ENCODE results near the gene TUBAL3. TPM values are rescaled to one million over a fixed set of nuclear protein-coding genes. Genes with fewer than 3 reads are reported as not detected.

Gene TUBAL3
- total RNA-seq, 1 donor = not detected

DNA sequence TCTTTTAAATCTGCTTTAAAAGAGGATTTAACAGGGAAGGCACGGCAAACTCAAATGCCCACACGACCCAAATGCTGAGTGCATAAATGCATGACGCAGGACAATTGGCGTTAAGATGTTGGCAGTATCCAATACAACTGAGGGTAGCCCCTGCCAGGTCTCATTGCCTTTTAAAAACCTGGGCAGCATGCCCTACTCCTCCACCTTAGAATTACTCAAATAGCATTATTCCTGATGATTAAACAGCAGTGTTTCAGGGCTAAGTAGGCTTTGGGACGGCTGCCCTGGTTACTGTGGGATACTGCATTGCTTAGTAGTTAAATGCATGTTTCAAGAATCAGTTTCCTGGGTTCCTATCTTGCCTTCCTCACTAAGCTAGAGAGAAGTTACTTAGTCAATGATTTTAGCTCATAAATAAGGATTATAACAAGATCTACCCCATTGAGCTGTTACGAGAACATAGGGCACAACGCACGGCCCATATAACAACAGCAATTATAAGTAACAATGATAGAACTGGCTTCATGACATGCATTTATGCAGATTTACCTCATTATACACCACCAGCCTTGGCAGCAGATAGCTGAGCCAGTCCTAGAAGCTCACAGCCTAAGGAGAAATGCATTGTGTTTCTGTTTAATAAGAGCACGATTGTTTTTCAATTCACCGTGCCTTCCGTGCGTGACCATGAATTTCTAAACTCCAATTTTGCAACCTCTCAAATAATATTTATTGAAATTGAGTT, 7.9 kb downstream of the TUBAL3 start:
- Histone ChIP-seq H3K79me2 (ENCODE audit: insufficient read depth, low read length) (no peaks in the 10 kb centered on the region), H3K36me3 (ENCODE audit: insufficient read depth, low read length) (no peaks in the 10 kb centered on the region), H3K4me1 (ENCODE audit: insufficient read depth, low read length) (no peaks in the 10 kb centered on the region), H3K9me3 (ENCODE audit: low read depth, low read length) (peaks cover under 1% of the 10 kb centered on the region), H3K27me3 (ENCODE audit: insufficient read depth, low read length) (peaks cover 11% of the 10 kb centered on the region), H4K20me1 (ENCODE audit: insufficient read depth, low read length) (no peaks in the 10 kb centered on the region), H2AFZ (ENCODE audit: low read length) (no peak overlapping the region), H3K27ac (ENCODE audit: low read depth, low read length) (no peak overlapping the region), H3K4me3 (ENCODE audit: insufficient read depth, low read length) (no peak overlapping the region), H3K4me2 (ENCODE audit: insufficient read depth, low read length) (no peak overlapping the region)
- DNase-seq (ENCODE audit: insufficient read length, low spot score, missing footprints) = no peak
- TF ChIP-seq, protein P1, sequence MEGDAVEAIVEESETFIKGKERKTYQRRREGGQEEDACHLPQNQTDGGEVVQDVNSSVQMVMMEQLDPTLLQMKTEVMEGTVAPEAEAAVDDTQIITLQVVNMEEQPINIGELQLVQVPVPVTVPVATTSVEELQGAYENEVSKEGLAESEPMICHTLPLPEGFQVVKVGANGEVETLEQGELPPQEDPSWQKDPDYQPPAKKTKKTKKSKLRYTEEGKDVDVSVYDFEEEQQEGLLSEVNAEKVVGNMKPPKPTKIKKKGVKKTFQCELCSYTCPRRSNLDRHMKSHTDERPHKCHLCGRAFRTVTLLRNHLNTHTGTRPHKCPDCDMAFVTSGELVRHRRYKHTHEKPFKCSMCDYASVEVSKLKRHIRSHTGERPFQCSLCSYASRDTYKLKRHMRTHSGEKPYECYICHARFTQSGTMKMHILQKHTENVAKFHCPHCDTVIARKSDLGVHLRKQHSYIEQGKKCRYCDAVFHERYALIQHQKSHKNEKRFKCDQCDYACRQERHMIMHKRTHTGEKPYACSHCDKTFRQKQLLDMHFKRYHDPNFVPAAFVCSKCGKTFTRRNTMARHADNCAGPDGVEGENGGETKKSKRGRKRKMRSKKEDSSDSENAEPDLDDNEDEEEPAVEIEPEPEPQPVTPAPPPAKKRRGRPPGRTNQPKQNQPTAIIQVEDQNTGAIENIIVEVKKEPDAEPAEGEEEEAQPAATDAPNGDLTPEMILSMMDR (IDR thresholded peaks at IDR 0.05; ENCODE audit: extremely low read depth, low read depth, low read length) = no peak

DNA sequence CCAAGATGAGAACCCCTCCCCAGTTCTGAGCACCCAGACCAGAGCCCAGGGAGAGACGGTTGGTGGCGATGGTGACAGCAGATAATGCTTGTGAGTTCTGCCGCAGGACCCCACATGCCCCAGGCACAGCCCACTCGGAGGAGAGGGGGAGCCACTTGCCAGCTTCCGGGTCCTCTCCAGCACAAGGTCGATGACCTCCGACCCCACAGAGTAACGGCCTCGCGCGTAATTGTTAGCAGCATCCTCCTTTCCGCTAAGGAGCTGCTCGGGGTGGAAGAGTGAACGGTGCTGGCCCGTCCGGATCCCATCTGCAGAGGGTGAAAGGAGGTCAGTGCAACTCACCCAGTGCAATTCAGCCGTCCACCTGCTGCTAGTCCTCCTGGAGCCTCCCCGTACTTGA, 9.5 kb downstream of the TUBAL3 start:
- Histone ChIP-seq H3K4me1 (ENCODE audit: insufficient read depth, low read length) (no peaks in the 10 kb centered on the region), H3K27me3 (ENCODE audit: insufficient read depth, low read length) (peaks cover 7% of the 10 kb centered on the region), H3K79me2 (ENCODE audit: insufficient read depth, low read length) (no peaks in the 10 kb centered on the region), H2AFZ (ENCODE audit: low read length) (no peak overlapping the region), H3K4me2 (ENCODE audit: insufficient read depth, low read length) (no peak overlapping the region), H3K4me3 (ENCODE audit: insufficient read depth, low read length) (no peak overlapping the region), H4K20me1 (ENCODE audit: insufficient read depth, low read length) (no peaks in the 10 kb centered on the region), H3K36me3 (ENCODE audit: insufficient read depth, low read length) (no peaks in the 10 kb centered on the region), H3K27ac (ENCODE audit: low read depth, low read length) (no peak overlapping the region), H3K9me3 (ENCODE audit: low read depth, low read length) (peaks cover 4% of the 10 kb centered on the region)
- DNase-seq (ENCODE audit: insufficient read length, low spot score, missing footprints) = peak; percentile 47
- TF ChIP-seq, protein P1 (IDR thresholded peaks at IDR 0.05; ENCODE audit: extremely low read depth, low read depth, low read length) = no peak

DNA sequence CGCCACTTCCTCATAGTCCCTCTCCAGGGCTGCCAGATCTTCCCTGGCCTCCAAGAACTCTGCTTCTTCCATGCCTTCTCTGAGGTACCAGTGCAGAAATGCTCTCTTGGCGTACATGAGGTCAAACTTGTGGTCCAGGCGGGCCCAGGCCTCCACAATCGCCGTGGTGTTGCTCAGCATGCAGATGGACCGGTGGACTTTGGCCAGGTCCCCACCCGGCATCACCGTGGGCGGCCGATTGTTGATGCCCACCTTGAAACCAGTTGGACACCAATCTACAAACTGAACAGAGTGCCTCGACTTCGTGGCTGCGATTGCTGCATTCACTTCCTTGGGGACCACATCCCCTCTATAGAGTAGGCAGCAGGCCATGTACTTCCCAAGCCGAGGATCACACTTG, 11.1 kb downstream of the TUBAL3 start:
- Histone ChIP-seq H4K20me1 (ENCODE audit: insufficient read depth, low read length) (no peaks in the 10 kb centered on the region), H3K9me3 (ENCODE audit: low read depth, low read length) (peaks cover 4% of the 10 kb centered on the region), H2AFZ (ENCODE audit: low read length) (no peak overlapping the region), H3K4me3 (ENCODE audit: insufficient read depth, low read length) (no peak overlapping the region), H3K4me1 (ENCODE audit: insufficient read depth, low read length) (no peaks in the 10 kb centered on the region), H3K79me2 (ENCODE audit: insufficient read depth, low read length) (no peaks in the 10 kb centered on the region), H3K27me3 (ENCODE audit: insufficient read depth, low read length) (peaks cover 7% of the 10 kb centered on the region), H3K36me3 (ENCODE audit: insufficient read depth, low read length) (no peaks in the 10 kb centered on the region), H3K27ac (ENCODE audit: low read depth, low read length) (no peak overlapping the region), H3K4me2 (ENCODE audit: insufficient read depth, low read length) (no peak overlapping the region)
- no peak for DNase-seq (ENCODE audit: insufficient read length, low spot score, missing footprints)
- TF ChIP-seq, protein P1 (IDR thresholded peaks at IDR 0.05; ENCODE audit: extremely low read depth, low read depth, low read length) = no peak

DNA sequence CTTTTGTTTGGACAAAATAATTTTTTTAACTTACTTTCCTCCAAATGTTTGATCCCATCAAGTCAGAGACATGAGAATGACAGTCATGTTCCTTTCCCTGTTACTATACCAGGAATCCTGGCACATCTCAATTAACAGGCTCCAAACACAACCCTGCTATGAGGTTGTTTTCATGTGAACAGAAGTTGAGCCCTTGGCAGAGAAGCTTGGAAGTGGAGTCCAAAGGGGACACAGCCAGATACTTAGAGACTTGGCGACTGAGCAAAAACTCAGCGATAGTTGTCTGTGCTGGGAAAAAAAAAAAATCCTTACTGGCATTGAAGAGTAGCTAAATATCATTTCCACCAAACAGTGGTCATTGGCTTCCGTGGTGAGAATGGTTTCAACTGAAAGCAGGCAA, 12.8 kb downstream of the TUBAL3 start:
- Histone ChIP-seq H3K4me1 (ENCODE audit: insufficient read depth, low read length) (no peaks in the 10 kb centered on the region), H3K79me2 (ENCODE audit: insufficient read depth, low read length) (no peaks in the 10 kb centered on the region), H3K4me3 (ENCODE audit: insufficient read depth, low read length) (no peak overlapping the region), H3K4me2 (ENCODE audit: insufficient read depth, low read length) (no peak overlapping the region), H3K27me3 (ENCODE audit: insufficient read depth, low read length) (no peaks in the 10 kb centered on the region), H3K36me3 (ENCODE audit: insufficient read depth, low read length) (no peaks in the 10 kb centered on the region), H2AFZ (ENCODE audit: low read length) (no peak overlapping the region), H3K27ac (ENCODE audit: low read depth, low read length) (no peak overlapping the region), H4K20me1 (ENCODE audit: insufficient read depth, low read length) (no peaks in the 10 kb centered on the region), H3K9me3 (ENCODE audit: low read depth, low read length) (peaks cover 4% of the 10 kb centered on the region)
- no peak for DNase-seq (ENCODE audit: insufficient read length, low spot score, missing footprints)
- TF ChIP-seq, protein P1 (IDR thresholded peaks at IDR 0.05; ENCODE audit: extremely low read depth, low read depth, low read length) = no peak
